GM12878 (cell line): ENCODE data around the gene CD207. TPM values are rescaled to one million over a fixed set of nuclear protein-coding genes. Genes with fewer than 3 reads are reported as not detected.
A peak's percentile ranks its signal among the peaks of the same experiment; 100 is the strongest.

Experiments used
- ATAC-seq: fragments of 200-7000 bp; cut with Tn5 transposase; 3 replicates; pipeline ENCODE4 v1.9.1; 2020; ENCODE audit warnings: mild to moderate bottlenecking, moderate library complexity
- BruUV-seq: library from RNA; stranded (reverse); fragments of 400-500 nt; replicated peaks from 2 replicates; lab custom pipeline; 2021; lab: Mats Ljungman, UMichigan
- CTCF ChIA-PET: fragments of 300-600 bp; sonication (Branson Sonifier 250); formaldehyde crosslinking; extraction: SDS; loops from one replicate; lab custom pipeline; 2021; ENCODE audit warnings: inconsistent platforms; lab: Yijun Ruan, JAX
- POLR2A ChIA-PET: fragments of 350-600 bp; formaldehyde crosslinking; extraction: SDS; loops from one replicate; lab custom pipeline; 2021; ENCODE audit warnings: inconsistent platforms; lab: Charles Lee
- RAD21 ChIA-PET: fragments of 300-600 bp; sonication (Branson Sonifier 250); formaldehyde crosslinking; loops from one replicate; lab custom pipeline; 2023; ENCODE audit warnings: antibody characterized with exemption; ENCODE audit not compliant: unreplicated experiment; lab: Charles Lee
- SMC1A ChIA-PET: fragments of 300-600 bp; sonication (Branson Sonifier 250); formaldehyde crosslinking; loops from one replicate; lab custom pipeline; 2023; ENCODE audit not compliant: unreplicated experiment, uncharacterized antibody; lab: Charles Lee
- DNase-seq: peaks from one replicate; pipeline ENCODE4 v3.0.0-alpha.2; 2011; ENCODE audit warnings: low read depth, low spot score
- FAIRE-seq: peaks from 3 replicates; lab custom pipeline; 2011; peaks lifted over from hg19 to GRCh38; lab: Jason Lieb, UNC
- H2AFZ ChIP-seq: 2 replicates; pipeline ENCODE4 v1.6.0; 2011; ENCODE audit warnings: low read depth, low read length, control low read depth; ENCODE audit not compliant: control insufficient read depth
- H3K27ac ChIP-seq: 2 replicates; pipeline ENCODE4 v1.5.1; 2011; ENCODE audit warnings: control low read depth; ENCODE audit not compliant: control insufficient read depth, insufficient read depth
- H3K27me3 ChIP-seq, 2 experiments: replicated peaks in 1 of 2; 2 replicates each; pipeline versions ENCODE4 v1.6.0 to v1.6.1; 2011; ENCODE audit warnings: low read length in 1 of 2; ENCODE audit not compliant: control insufficient read depth in 2 of 2, insufficient read depth in 2 of 2
- H3K36me3 ChIP-seq, 2 experiments: 2 replicates each; pipeline ENCODE4 v1.5.1; 2011; ENCODE audit warnings: low read length in 1 of 2; ENCODE audit not compliant: control insufficient read depth in 2 of 2, insufficient read depth in 2 of 2
- H3K4me1 ChIP-seq: 2 replicates; pipeline ENCODE4 v1.6.1; 2011; ENCODE audit warnings: mild to moderate bottlenecking, low read length, moderate library complexity, mixed read lengths; ENCODE audit not compliant: control insufficient read depth, insufficient read depth
- H3K4me2 ChIP-seq: 2 replicates; pipeline ENCODE4 v1.6.0; 2011; ENCODE audit warnings: control low read depth; ENCODE audit not compliant: control insufficient read depth, insufficient read depth
- H3K4me3 ChIP-seq: fragments of 200-600 bp; sonication (generic); 2 replicates; pipeline ENCODE4 v1.5.1; 2016
- H3K79me2 ChIP-seq: 2 replicates; pipeline ENCODE4 v1.6.0; 2011; ENCODE audit warnings: low read length; ENCODE audit not compliant: control insufficient read depth, insufficient read depth
- H3K9ac ChIP-seq: 2 replicates; pipeline ENCODE4 v1.8.0; 2011; ENCODE audit warnings: low read length, control low read depth, mixed read lengths; ENCODE audit not compliant: control insufficient read depth, insufficient read depth
- H3K9me3 ChIP-seq: replicated peaks from 3 replicates; pipeline ENCODE4 v1.5.1; 2011; ENCODE audit warnings: mild to moderate bottlenecking, low read length; ENCODE audit not compliant: control insufficient read depth, insufficient read depth
- H4K20me1 ChIP-seq: 2 replicates; pipeline ENCODE4 v1.6.0; 2011; ENCODE audit not compliant: control insufficient read depth, insufficient read depth
- BACH1 ChIP-seq: fragments of 450-650 bp; IDR thresholded peaks from 2 replicates; pipeline ENCODE4 v1.6.1; 2017; ENCODE audit warnings: mild to moderate bottlenecking, borderline replicate concordance
- BHLHE40 ChIP-seq, 2 experiments: fragments of 450-650 bp in 1 of 2; IDR thresholded peaks; 2 replicates each; pipeline ENCODE4 v1.6.1; 2011 to 2017; ENCODE audit warnings: low read depth in 2 of 2, borderline replicate concordance in 1 of 2, improper control_type of control experiment in 1 of 2, low read length in 1 of 2, mild to moderate bottlenecking in 1 of 2
- CBX3 ChIP-seq: fragments of 200-600 bp; sonication (generic); IDR thresholded peaks from 2 replicates; pipeline ENCODE4 v1.6.1; 2016; ENCODE audit warnings: low read depth, borderline replicate concordance
- CHD1 ChIP-seq: IDR thresholded peaks from 2 replicates; pipeline ENCODE4 v1.6.1; 2012; ENCODE audit warnings: low read depth, low read length, improper control_type of control experiment
- GABPA ChIP-seq: IDR thresholded peaks from 2 replicates; pipeline ENCODE4 v1.6.1; 2014; ENCODE audit warnings: antibody characterized with exemption, low read depth, mild to moderate bottlenecking, inconsistent platforms
- HDAC2 ChIP-seq: fragments of 200-600 bp; sonication (generic); IDR thresholded peaks from 2 replicates; pipeline ENCODE4 v1.6.1; 2017
- JUND ChIP-seq: IDR thresholded peaks from 2 replicates; pipeline ENCODE4 v1.6.1; 2012; ENCODE audit warnings: low read depth, mild to moderate bottlenecking, low read length, improper control_type of control experiment, moderate library complexity
- RAD21 ChIP-seq: IDR thresholded peaks from 2 replicates; pipeline ENCODE4 v1.6.1; 2011; ENCODE audit warnings: mild to moderate bottlenecking, low read depth, low read length, moderate library complexity; ENCODE audit not compliant: insufficient read depth
- SMC3 ChIP-seq: IDR thresholded peaks from 2 replicates; pipeline ENCODE4 v1.6.1; 2011; ENCODE audit warnings: low read length, improper control_type of control experiment, borderline replicate concordance
- STAT3 ChIP-seq: IDR thresholded peaks from 2 replicates; pipeline ENCODE4 v1.6.1; 2011; ENCODE audit warnings: low read depth, low read length, improper control_type of control experiment
- TBL1XR1 ChIP-seq: IDR thresholded peaks from 2 replicates; pipeline ENCODE4 v1.6.1; 2012; ENCODE audit warnings: low read depth, low read length, improper control_type of control experiment
- WRNIP1 ChIP-seq: IDR thresholded peaks from 2 replicates; pipeline ENCODE4 v1.6.1; 2011; ENCODE audit warnings: low read depth, low read length, improper control_type of control experiment, borderline replicate concordance
- YY1 ChIP-seq: IDR thresholded peaks from 2 replicates; pipeline ENCODE4 v1.6.1; 2011; ENCODE audit warnings: low read depth, mild to moderate bottlenecking, low read length
- ZNF622 ChIP-seq: fragments of 450-650 bp; IDR thresholded peaks from 2 replicates; pipeline ENCODE4 v1.6.1; 2017; ENCODE audit warnings: mild to moderate bottlenecking, inconsistent platforms
- ZZZ3 ChIP-seq: IDR thresholded peaks from 2 replicates; pipeline ENCODE4 v1.6.1; 2011; ENCODE audit warnings: low read depth; ENCODE audit not compliant: control insufficient read depth, insufficient read length
- WGBS: methylation state at CpG from one replicate; pipeline ENCODE4 v1.1.6; 2016; ENCODE audit warnings: low lambda C conversion rate; ENCODE audit not compliant: insufficient replicate concordance, insufficient coverage; ENCODE audit errors: missing lambda C conversion rate; 5-methylcytosine and 5-hydroxymethylcytosine counted together
- in situ Hi-C: fragments of 300-500 bp; cut with MboI; formaldehyde crosslinking; loops from 9 replicates; pipeline ENCODE4 v1.14.3; 2018; ENCODE audit warnings: mixed read lengths
- intact Hi-C: fragments of 100-400 bp; cut with micrococcal nuclease; formaldehyde crosslinking; loops from one replicate; pipeline ENCODE4 v1.14.2; 2022; ENCODE audit not compliant: unreplicated experiment
- polyA plus RNA-seq, 11 experiments: library from polyadenylated mRNA; depleted of rRNA in 4 of 11; unstranded in 6 of 11; stranded (reverse) in 5 of 11; fragments of >200 nt; fragmentation: Nextera tagmentation in 4 of 11; fragmentation: Illumina TruSeq in 1 of 11; extraction: Ambion mirVana in 4 of 11; extraction: Trizol in 1 of 11; gene quantifications; 1 replicate in 1 of 11; 2 replicates in 10 of 11; pipeline versions ENCODE4 v1.2.1 to v1.2.3, GENCODE V29; 2011 to 2016; ENCODE audit warnings: inconsistent platforms in 2 of 11, missing spikeins in 2 of 11, low read depth in 1 of 11
- total RNA-seq, 4 experiments: library from RNA; depleted of rRNA in 3 of 4; stranded (reverse); fragments of >200 nt in 3 of 4; fragmentation: Illumina TruSeq in 1 of 4; extraction: Trizol in 1 of 4; gene quantifications; 2 replicates each; pipeline versions ENCODE4 v1.2.1 to v1.2.3, GENCODE V29; 2013 to 2021
- TF ChIP-seq, protein P1 (sequence below): IDR thresholded peaks from 2 replicates; pipeline ENCODE4 v1.6.1; 2011; ENCODE audit warnings: low read depth, low read length, improper control_type of control experiment, borderline replicate concordance
- TF ChIP-seq, protein P2 (sequence below): fragments of 450-650 bp; IDR thresholded peaks from 2 replicates; pipeline ENCODE4 v1.6.1; 2017; ENCODE audit warnings: mild to moderate bottlenecking, low read depth, inconsistent platforms; ENCODE audit not compliant: poor library complexity, severe bottlenecking
- TF ChIP-seq, protein P3 (sequence below): fragments of 450-650 bp; IDR thresholded peaks from 2 replicates; pipeline ENCODE4 v1.6.1; 2018; ENCODE audit warnings: borderline replicate concordance, mild to moderate bottlenecking; ENCODE audit not compliant: partially characterized antibody

Gene CD207
- total and polyA plus RNA-seq, 10 of the 15 experiments (the other 5 are each of a cell fraction or from before 2014, with no cell fraction given): not detected

DNA sequence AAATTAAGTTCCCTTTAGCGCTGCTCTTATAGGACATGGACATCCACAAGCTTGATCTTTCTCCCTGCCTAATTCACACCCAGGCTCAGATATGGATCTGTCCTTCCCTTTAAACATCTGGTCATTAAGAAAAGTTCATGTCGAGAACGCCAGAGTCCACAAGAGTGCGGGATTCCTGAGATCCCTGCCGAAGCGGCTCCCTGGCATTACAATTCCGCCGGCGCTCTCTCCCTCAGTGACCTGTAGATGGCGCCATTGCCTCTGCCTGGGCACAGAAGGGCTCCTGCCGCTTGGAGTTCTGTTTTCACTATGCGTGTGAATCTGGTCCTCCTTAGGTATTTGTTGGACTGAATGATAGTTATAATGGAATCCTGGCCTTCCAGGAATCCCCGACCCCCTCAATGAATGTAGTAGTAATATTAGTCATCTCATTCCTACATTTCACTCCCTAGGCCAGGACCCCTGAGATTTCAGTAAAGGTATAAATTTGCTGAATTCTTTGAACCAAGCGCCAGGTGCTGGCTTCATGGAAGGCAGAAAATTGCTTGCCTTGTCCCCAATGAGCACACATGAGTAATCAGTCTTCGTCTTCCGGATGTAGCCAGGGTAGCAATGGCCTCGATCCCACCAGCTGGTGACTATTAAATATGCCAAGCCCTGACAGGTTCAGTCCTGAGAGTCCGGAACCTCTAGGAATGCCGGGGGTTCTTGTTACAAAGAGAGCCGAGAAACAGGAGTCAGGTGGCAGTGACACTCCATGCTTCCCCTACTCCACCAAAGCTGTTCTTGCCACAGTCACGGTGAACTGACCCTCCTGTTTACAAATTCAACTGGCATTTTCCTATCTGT is 26.4 kb upstream of the CD207 start:
- ChIA-PET POLR2A (interaction anchor here (0.5 kb wide), 1 partner anchor 80 kb away, joined by 3 read pairs; no protein-coding TSS in a partner anchor), RAD21 (interaction anchor here (1.3 kb wide), 1 partner anchor 86 kb away, joined by 3 read pairs; no protein-coding TSS in a partner anchor), CTCF (interaction anchor here (0.7 to 4.2 kb wide), 10 partner anchors 9 to 255 kb away, joined by 3 to 23 read pairs (median 4); no protein-coding TSS in a partner anchor), SMC1A (interaction anchor here (0.6 to 2.5 kb wide), 5 partner anchors 10 to 89 kb away, joined by 3 to 5 read pairs (median 3); no protein-coding TSS in a partner anchor)
- FAIRE-seq (peak; percentile 89), ATAC-seq (peak; percentile 90), DNase-seq (no peak)
- intact Hi-C loops (loop anchor here (2.0 to 5.0 kb wide), 2 partner anchors 70 to 85 kb away; partner anchors contain the start of gene FIGLA), in situ Hi-C loops (no loop called here)
- WGBS: 28% methylated on average over 21 of the region's 21 CpGs
- Histone ChIP-seq H4K20me1 (no peaks in the 10 kb centered on the region; the same call in 1 of the 2 replicates), H3K9ac (no peak overlapping the region), H3K4me2 (no peak overlapping the region), H3K27ac (no peak overlapping the region), H3K36me3 (no peaks in the 10 kb centered on the region), H3K4me1 (no peaks in the 10 kb centered on the region), H3K79me2 (no peaks in the 10 kb centered on the region), H3K27me3 (peaks cover 0 to 2% of the 10 kb centered on the region in 2 experiments; a peak in 3 of 4 replicates), H3K4me3 (no peak overlapping the region), H3K9me3 (no peaks in the 10 kb centered on the region), H2AFZ (no peak overlapping the region)
- BruUV-seq: no TSS peak
- TF ChIP-seq JUND (no peak), GABPA (no peak), TBL1XR1 (no peak), ZZZ3 (no peak), STAT3 (no peak), WRNIP1 (no peak), YY1 (0 out of 2 replicates have a peak, but pooled peaks have one; percentile 27), RAD21 (peak; percentile 81), CBX3 (no peak), SMC3 (peak; percentile 60), ZNF622 (no peak), BACH1 (no peak), BHLHE40 (IDR thresholded peaks at IDR 0.05; ENCODE audit: borderline replicate concordance in 1 of 2, low read depth in 2 of 2, low read length in 1 of 2) (0 out of 4 replicates have a peak, but pooled peaks of 1 of the 2 experiments have one; percentile 14), CHD1 (no peak), HDAC2 (no peak)
- TF ChIP-seq, protein P1, sequence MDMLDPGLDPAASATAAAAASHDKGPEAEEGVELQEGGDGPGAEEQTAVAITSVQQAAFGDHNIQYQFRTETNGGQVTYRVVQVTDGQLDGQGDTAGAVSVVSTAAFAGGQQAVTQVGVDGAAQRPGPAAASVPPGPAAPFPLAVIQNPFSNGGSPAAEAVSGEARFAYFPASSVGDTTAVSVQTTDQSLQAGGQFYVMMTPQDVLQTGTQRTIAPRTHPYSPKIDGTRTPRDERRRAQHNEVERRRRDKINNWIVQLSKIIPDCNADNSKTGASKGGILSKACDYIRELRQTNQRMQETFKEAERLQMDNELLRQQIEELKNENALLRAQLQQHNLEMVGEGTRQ: no peak
- TF ChIP-seq, protein P2, sequence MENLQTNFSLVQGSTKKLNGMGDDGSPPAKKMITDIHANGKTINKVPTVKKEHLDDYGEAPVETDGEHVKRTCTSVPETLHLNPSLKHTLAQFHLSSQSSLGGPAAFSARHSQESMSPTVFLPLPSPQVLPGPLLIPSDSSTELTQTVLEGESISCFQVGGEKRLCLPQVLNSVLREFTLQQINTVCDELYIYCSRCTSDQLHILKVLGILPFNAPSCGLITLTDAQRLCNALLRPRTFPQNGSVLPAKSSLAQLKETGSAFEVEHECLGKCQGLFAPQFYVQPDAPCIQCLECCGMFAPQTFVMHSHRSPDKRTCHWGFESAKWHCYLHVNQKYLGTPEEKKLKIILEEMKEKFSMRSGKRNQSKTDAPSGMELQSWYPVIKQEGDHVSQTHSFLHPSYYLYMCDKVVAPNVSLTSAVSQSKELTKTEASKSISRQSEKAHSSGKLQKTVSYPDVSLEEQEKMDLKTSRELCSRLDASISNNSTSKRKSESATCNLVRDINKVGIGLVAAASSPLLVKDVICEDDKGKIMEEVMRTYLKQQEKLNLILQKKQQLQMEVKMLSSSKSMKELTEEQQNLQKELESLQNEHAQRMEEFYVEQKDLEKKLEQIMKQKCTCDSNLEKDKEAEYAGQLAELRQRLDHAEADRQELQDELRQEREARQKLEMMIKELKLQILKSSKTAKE: no peak
- TF ChIP-seq, protein P3, sequence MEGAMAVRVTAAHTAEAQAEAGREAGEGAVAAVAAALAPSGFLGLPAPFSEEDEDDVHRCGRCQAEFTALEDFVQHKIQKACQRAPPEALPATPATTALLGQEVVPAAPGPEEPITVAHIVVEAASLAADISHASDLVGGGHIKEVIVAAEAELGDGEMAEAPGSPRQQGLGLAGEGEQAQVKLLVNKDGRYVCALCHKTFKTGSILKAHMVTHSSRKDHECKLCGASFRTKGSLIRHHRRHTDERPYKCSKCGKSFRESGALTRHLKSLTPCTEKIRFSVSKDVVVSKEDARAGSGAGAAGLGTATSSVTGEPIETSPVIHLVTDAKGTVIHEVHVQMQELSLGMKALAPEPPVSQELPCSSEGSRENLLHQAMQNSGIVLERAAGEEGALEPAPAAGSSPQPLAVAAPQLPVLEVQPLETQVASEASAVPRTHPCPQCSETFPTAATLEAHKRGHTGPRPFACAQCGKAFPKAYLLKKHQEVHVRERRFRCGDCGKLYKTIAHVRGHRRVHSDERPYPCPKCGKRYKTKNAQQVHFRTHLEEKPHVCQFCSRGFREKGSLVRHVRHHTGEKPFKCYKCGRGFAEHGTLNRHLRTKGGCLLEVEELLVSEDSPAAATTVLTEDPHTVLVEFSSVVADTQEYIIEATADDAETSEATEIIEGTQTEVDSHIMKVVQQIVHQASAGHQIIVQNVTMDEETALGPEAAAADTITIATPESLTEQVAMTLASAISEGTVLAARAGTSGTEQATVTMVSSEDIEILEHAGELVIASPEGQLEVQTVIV: no peak
